GM12878 (cell line): Measurements from ENCODE around the gene KCND2. TPM values are rescaled to one million over a fixed set of nuclear protein-coding genes. Genes with fewer than 3 reads are reported as not detected.

Source experiments
- ATAC-seq: fragments of 200-7000 bp; cut with Tn5 transposase; 3 replicates; pipeline ENCODE4 v1.9.1; 2020; ENCODE audit warnings: mild to moderate bottlenecking, moderate library complexity
- BruUV-seq: library from RNA; stranded (reverse); fragments of 400-500 nt; replicated peaks from 2 replicates; lab custom pipeline; 2021; lab: Mats Ljungman, UMichigan
- CTCF ChIA-PET: fragments of 300-600 bp; sonication (Branson Sonifier 250); formaldehyde crosslinking; extraction: SDS; loops from one replicate; lab custom pipeline; 2021; ENCODE audit warnings: inconsistent platforms; lab: Yijun Ruan, JAX
- POLR2A ChIA-PET: fragments of 350-600 bp; formaldehyde crosslinking; extraction: SDS; loops from one replicate; lab custom pipeline; 2021; ENCODE audit warnings: inconsistent platforms; lab: Charles Lee
- RAD21 ChIA-PET: fragments of 300-600 bp; sonication (Branson Sonifier 250); formaldehyde crosslinking; loops from one replicate; lab custom pipeline; 2023; ENCODE audit warnings: antibody characterized with exemption; ENCODE audit not compliant: unreplicated experiment; lab: Charles Lee
- SMC1A ChIA-PET: fragments of 300-600 bp; sonication (Branson Sonifier 250); formaldehyde crosslinking; loops from one replicate; lab custom pipeline; 2023; ENCODE audit not compliant: unreplicated experiment, uncharacterized antibody; lab: Charles Lee
- DNase-seq: peaks from one replicate; pipeline ENCODE4 v3.0.0-alpha.2; 2011; ENCODE audit warnings: low read depth, low spot score
- FAIRE-seq: peaks from 3 replicates; lab custom pipeline; 2011; peaks lifted over from hg19 to GRCh38; lab: Jason Lieb, UNC
- H2AFZ ChIP-seq: 2 replicates; pipeline ENCODE4 v1.6.0; 2011; ENCODE audit warnings: low read depth, low read length, control low read depth; ENCODE audit not compliant: control insufficient read depth
- H3K27ac ChIP-seq: 2 replicates; pipeline ENCODE4 v1.5.1; 2011; ENCODE audit warnings: control low read depth; ENCODE audit not compliant: control insufficient read depth, insufficient read depth
- H3K27me3 ChIP-seq, 2 experiments: replicated peaks in 1 of 2; 2 replicates each; pipeline versions ENCODE4 v1.6.0 to v1.6.1; 2011; ENCODE audit warnings: low read length in 1 of 2; ENCODE audit not compliant: control insufficient read depth in 2 of 2, insufficient read depth in 2 of 2
- H3K36me3 ChIP-seq, 2 experiments: 2 replicates each; pipeline ENCODE4 v1.5.1; 2011; ENCODE audit warnings: low read length in 1 of 2; ENCODE audit not compliant: control insufficient read depth in 2 of 2, insufficient read depth in 2 of 2
- H3K4me1 ChIP-seq: 2 replicates; pipeline ENCODE4 v1.6.1; 2011; ENCODE audit warnings: mild to moderate bottlenecking, low read length, moderate library complexity, mixed read lengths; ENCODE audit not compliant: control insufficient read depth, insufficient read depth
- H3K4me2 ChIP-seq: 2 replicates; pipeline ENCODE4 v1.6.0; 2011; ENCODE audit warnings: control low read depth; ENCODE audit not compliant: control insufficient read depth, insufficient read depth
- H3K4me3 ChIP-seq: fragments of 200-600 bp; sonication (generic); 2 replicates; pipeline ENCODE4 v1.5.1; 2016
- H3K79me2 ChIP-seq: 2 replicates; pipeline ENCODE4 v1.6.0; 2011; ENCODE audit warnings: low read length; ENCODE audit not compliant: control insufficient read depth, insufficient read depth
- H3K9ac ChIP-seq: 2 replicates; pipeline ENCODE4 v1.8.0; 2011; ENCODE audit warnings: low read length, control low read depth, mixed read lengths; ENCODE audit not compliant: control insufficient read depth, insufficient read depth
- H3K9me3 ChIP-seq: replicated peaks from 3 replicates; pipeline ENCODE4 v1.5.1; 2011; ENCODE audit warnings: mild to moderate bottlenecking, low read length; ENCODE audit not compliant: control insufficient read depth, insufficient read depth
- H4K20me1 ChIP-seq: 2 replicates; pipeline ENCODE4 v1.6.0; 2011; ENCODE audit not compliant: control insufficient read depth, insufficient read depth
- CEBPB ChIP-seq, 2 experiments: fragments of 150-350 bp in 1 of 2; IDR thresholded peaks; 2 replicates each; pipeline ENCODE4 v1.6.1; 2012 to 2014; ENCODE audit warnings: low read depth in 2 of 2, low read length in 2 of 2, borderline replicate concordance in 1 of 2, inconsistent platforms in 1 of 2
- DPF2 ChIP-seq: fragments of 450-650 bp; IDR thresholded peaks from 2 replicates; pipeline ENCODE4 v1.6.1; 2017; ENCODE audit warnings: mild to moderate bottlenecking
- NFIC ChIP-seq: IDR thresholded peaks from 2 replicates; pipeline ENCODE4 v1.6.1; 2012; ENCODE audit warnings: low read depth, mild to moderate bottlenecking, inconsistent platforms, low read length, moderate library complexity
- PML ChIP-seq: IDR thresholded peaks from 2 replicates; pipeline ENCODE4 v1.6.1; 2012; ENCODE audit warnings: low read length, inconsistent platforms
- SUPT20H ChIP-seq: IDR thresholded peaks from 2 replicates; pipeline ENCODE4 v1.6.1; 2011; ENCODE audit warnings: low read depth, mild to moderate bottlenecking, low read length, moderate library complexity, borderline replicate concordance; ENCODE audit not compliant: control insufficient read depth
- WGBS: methylation state at CpG from one replicate; pipeline ENCODE4 v1.1.6; 2016; ENCODE audit warnings: low lambda C conversion rate; ENCODE audit not compliant: insufficient replicate concordance, insufficient coverage; ENCODE audit errors: missing lambda C conversion rate; 5-methylcytosine and 5-hydroxymethylcytosine counted together
- in situ Hi-C: fragments of 300-500 bp; cut with MboI; formaldehyde crosslinking; loops from 9 replicates; pipeline ENCODE4 v1.14.3; 2018; ENCODE audit warnings: mixed read lengths
- intact Hi-C: fragments of 100-400 bp; cut with micrococcal nuclease; formaldehyde crosslinking; loops from one replicate; pipeline ENCODE4 v1.14.2; 2022; ENCODE audit not compliant: unreplicated experiment
- polyA plus RNA-seq, 11 experiments: library from polyadenylated mRNA; depleted of rRNA in 4 of 11; unstranded in 6 of 11; stranded (reverse) in 5 of 11; fragments of >200 nt; fragmentation: Nextera tagmentation in 4 of 11; fragmentation: Illumina TruSeq in 1 of 11; extraction: Ambion mirVana in 4 of 11; extraction: Trizol in 1 of 11; gene quantifications; 1 replicate in 1 of 11; 2 replicates in 10 of 11; pipeline versions ENCODE4 v1.2.1 to v1.2.3, GENCODE V29; 2011 to 2016; ENCODE audit warnings: inconsistent platforms in 2 of 11, missing spikeins in 2 of 11, low read depth in 1 of 11
- total RNA-seq, 4 experiments: library from RNA; depleted of rRNA in 3 of 4; stranded (reverse); fragments of >200 nt in 3 of 4; fragmentation: Illumina TruSeq in 1 of 4; extraction: Trizol in 1 of 4; gene quantifications; 2 replicates each; pipeline versions ENCODE4 v1.2.1 to v1.2.3, GENCODE V29; 2013 to 2021

KCND2 gene
- total and polyA plus RNA-seq, 10 of the 15 experiments (the other 5 are each of a cell fraction or from before 2014, with no cell fraction given): 3.6 to 22.3 (median 6.3) TPM

DNA sequence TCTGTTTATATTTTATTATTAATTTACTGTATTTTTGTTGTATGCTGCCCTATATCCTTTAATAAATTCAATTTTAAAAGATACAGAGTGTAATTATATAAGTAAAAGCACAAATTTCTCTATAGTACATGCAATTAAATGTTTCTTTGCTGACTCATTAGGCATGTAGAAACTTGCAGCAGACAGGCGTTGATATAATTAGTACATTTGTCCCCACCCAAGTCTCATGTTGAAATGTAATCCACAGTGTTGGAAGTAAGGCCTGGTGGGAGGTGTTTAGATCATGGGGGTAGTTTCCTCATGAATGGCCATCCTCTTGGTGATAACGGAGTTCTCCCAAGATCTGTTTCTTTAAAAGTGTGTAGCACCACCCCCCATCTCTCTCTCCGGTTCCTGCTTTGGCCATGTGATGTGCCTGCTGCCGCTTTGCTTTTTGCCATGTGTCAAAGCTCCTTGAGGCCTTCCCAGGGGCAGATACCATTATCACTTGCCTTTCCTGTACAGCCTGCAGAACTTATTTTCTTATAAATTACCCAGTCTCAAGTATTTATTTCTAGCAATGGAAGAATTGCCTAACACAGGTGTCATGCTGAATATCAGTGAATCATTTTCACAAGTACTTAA is 521.2 kb downstream of the KCND2 start:
- intact Hi-C loops: loop anchor here (5.0 kb wide), 1 partner anchor 288 kb away; no protein-coding TSS in a partner anchor
- no peak overlapping the region for H3K27ac ChIP-seq
- no peaks in the 10 kb centered on the region; a peak in 1 of 4 replicates for H3K36me3 ChIP-seq
- ChIA-PET POLR2A (interaction anchor here (0.5 to 1.0 kb wide), 2 partner anchors 48 to 156 kb away, joined by 5 to 6 read pairs; partner anchors contain the start of gene ING3), SMC1A (interaction anchor here (0.6 to 7.2 kb wide), 12 partner anchors 9 to 392 kb away, joined by 3 to 83 read pairs (median 4); partner anchors contain the start of gene TSPAN12), CTCF (interaction anchor here (1.1 to 7.2 kb wide), 11 partner anchors 9 to 314 kb away, joined by 3 to 78 read pairs (median 8); no protein-coding TSS in a partner anchor), RAD21 (interaction anchor here (0.8 to 1.6 kb wide), 6 partner anchors 13 to 195 kb away, joined by 3 to 8 read pairs (median 4); partner anchors contain the start of gene ING3)
- no peak overlapping the region for H2AFZ ChIP-seq
- no peak for ATAC-seq
- H3K4me2 ChIP-seq: no peak overlapping the region
- no peak for DNase-seq
- no TSS peak for BruUV-seq
- no peaks in the 10 kb centered on the region for H3K4me1 ChIP-seq
- no peak for FAIRE-seq
- H4K20me1 ChIP-seq: no peaks in the 10 kb centered on the region
- no peak overlapping the region for H3K4me3 ChIP-seq
- no peaks in the 10 kb centered on the region for H3K27me3 ChIP-seq
- H3K9me3 ChIP-seq: no peaks in the 10 kb centered on the region; the same call in 2 of the 3 replicates
- no peak overlapping the region for H3K9ac ChIP-seq
- TF ChIP-seq PML: no peak
- TF ChIP-seq CEBPB (IDR thresholded peaks at IDR 0.05; ENCODE audit: borderline replicate concordance in 1 of 2, low read depth in 2 of 2, low read length in 2 of 2): no peak
- in situ Hi-C loops: loop anchor here (5.0 to 25.0 kb wide), 3 partner anchors 143 to 1193 kb away; no protein-coding TSS in a partner anchor
- no peaks in the 10 kb centered on the region for H3K79me2 ChIP-seq
- WGBS: 60% methylated on average over 4 of the region's 4 CpGs

DNA sequence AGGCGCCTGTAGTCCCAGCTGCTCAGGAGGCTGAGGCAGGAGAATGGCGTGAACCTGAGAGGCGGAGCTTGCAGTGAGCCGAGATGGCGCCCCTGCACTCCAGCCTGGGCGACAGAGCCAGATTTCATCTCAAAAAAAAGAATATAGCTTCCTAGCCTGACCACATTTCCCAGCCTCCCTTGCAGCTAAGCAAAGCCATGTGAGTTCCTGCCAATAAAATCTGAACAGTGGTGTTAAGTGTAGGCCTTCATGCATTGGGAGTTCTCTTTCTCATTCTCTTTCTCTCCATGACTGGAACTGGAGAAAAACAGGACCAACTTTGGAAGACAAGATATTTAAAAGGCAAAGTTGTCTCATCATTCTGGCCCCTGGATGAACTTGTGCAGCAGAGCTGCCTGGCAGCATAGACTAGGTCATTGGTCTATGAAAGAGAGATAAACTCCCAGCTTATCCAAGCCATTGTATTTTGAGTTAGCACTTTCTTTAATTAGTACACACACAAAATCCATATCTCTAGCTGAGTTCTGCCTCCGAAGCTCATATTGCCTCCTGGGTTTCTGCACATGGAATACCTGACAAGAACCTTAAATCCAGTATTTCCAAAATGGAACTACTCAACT is 524.2 kb downstream of the KCND2 start:
- POLR2A ChIA-PET: no interaction called here
- intact Hi-C loops: no loop called here
- Histone ChIP-seq H3K9ac (no peak overlapping the region), H3K27ac (no peak overlapping the region), H3K27me3 (no peaks in the 10 kb centered on the region), H3K4me3 (no peak overlapping the region)
- FAIRE-seq: no peak
- WGBS: 60% methylated on average over 7 of the region's 7 CpGs
- no peak for TF ChIP-seq SUPT20H
- no peak for TF ChIP-seq NFIC
- TF ChIP-seq DPF2: no peak
- TF ChIP-seq, all 136 proteins: peak for 0
- H2AFZ ChIP-seq: no peak overlapping the region
- no TSS peak for BruUV-seq
- no peaks in the 10 kb centered on the region for H3K4me1 ChIP-seq
- RAD21 ChIA-PET: interaction anchor here (1.4 kb wide), 1 partner anchor 9 kb away, joined by 4 read pairs; no protein-coding TSS in a partner anchor
- no peaks in the 10 kb centered on the region; the same call in 2 of the 3 replicates for H3K9me3 ChIP-seq
- DNase-seq (no peak), ATAC-seq (no peak)
- H3K36me3 ChIP-seq: no peaks in the 10 kb centered on the region; a peak in 1 of 4 replicates
- no peaks in the 10 kb centered on the region for H4K20me1 ChIP-seq
- no peak overlapping the region for H3K4me2 ChIP-seq
- in situ Hi-C loops: loop anchor here (25.0 kb wide), 1 partner anchor 1190 kb away; no protein-coding TSS in a partner anchor
- SMC1A ChIA-PET: interaction anchor here (0.9 to 7.2 kb wide), 7 partner anchors 7 to 135 kb away, joined by 3 to 83 read pairs (median 4); no protein-coding TSS in a partner anchor
- CTCF ChIA-PET: interaction anchor here (0.7 to 4.4 kb wide), 5 partner anchors 8 to 81 kb away, joined by 3 to 39 read pairs (median 4); partner anchors contain the start of gene TSPAN12
- no peaks in the 10 kb centered on the region for H3K79me2 ChIP-seq
